ENCODE measurements around the gene LACRT. TPM values are rescaled to one million over a fixed set of nuclear protein-coding genes. Genes with fewer than 3 reads are reported as not detected.

The LACRT gene
- total RNA-seq, 6 donors from 2014 or later = not detected

GRCh38 chr12:54624315-54625279, 10.1 kb downstream of the LACRT start:
- ATAC-seq (ENCODE audit: low FRiP score in 2 of 2) = no peak

GRCh38 chr12:54622463-54623183, 12.1 kb downstream of the LACRT start:
- DNase-seq (no peak), ATAC-seq (ENCODE audit: low FRiP score in 2 of 2) (no peak)
- H3K36me3 ChIP-seq = no peaks in the 10 kb centered on the region
- no peak overlapping the region for H3K4me3 ChIP-seq
- H3K9me3 ChIP-seq = peaks cover 0 to 6% (median 4%) of the 10 kb centered on the region in 4 donors
- no peak overlapping the region for H3K27ac ChIP-seq
- H3K4me1 ChIP-seq = no peaks in the 10 kb centered on the region
- H3K27me3 ChIP-seq = no peaks in the 10 kb centered on the region
- TF ChIP-seq CTCF (IDR thresholded peaks at IDR 0.05) = peak in 1 of 6 experiments; percentile 17
- no peak for TF ChIP-seq POLR2AphosphoS5 (IDR thresholded peaks at IDR 0.05)
- TF ChIP-seq POLR2A (IDR thresholded peaks at IDR 0.05) = no peak
- TF ChIP-seq EP300 (IDR thresholded peaks at IDR 0.05) = no peak

More at GRCh38 chr12:54624315-54625279, 10.1 kb downstream of the LACRT start:
- Histone ChIP-seq H3K9me3 (peaks cover 0 to 11% (median 4%) of the 10 kb centered on the region in 4 donors), H3K4me3 (no peak overlapping the region), H3K27me3 (no peaks in the 10 kb centered on the region), H3K4me1 (no peaks in the 10 kb centered on the region), H3K27ac (no peak overlapping the region), H3K36me3 (no peaks in the 10 kb centered on the region)
- WGBS, 2 donors = 31 to 44% methylated on average over 5 of the region's 5 CpGs
- TF ChIP-seq POLR2AphosphoS5 (IDR thresholded peaks at IDR 0.05) (no peak), CTCF (IDR thresholded peaks at IDR 0.05) (no peak)
- no peak for DNase-seq

- ATAC-seq (ENCODE audit: low FRiP score in 2 of 2) = no peak
- Histone ChIP-seq H3K27me3 (no peaks in the 10 kb centered on the region), H3K9me3 (no peaks in the 10 kb centered on the region), H3K36me3 (no peaks in the 10 kb centered on the region), H3K4me1 (no peaks in the 10 kb centered on the region), H3K27ac (no peak overlapping the region), H3K4me3 (no peak overlapping the region)
- 28 to 52% methylated on average over 6 of the region's 6 CpGs for WGBS, 2 donors
- TF ChIP-seq CTCF (IDR thresholded peaks at IDR 0.05) = no peak
- TF ChIP-seq EP300 (IDR thresholded peaks at IDR 0.05) = no peak
- no peak for TF ChIP-seq POLR2AphosphoS5 (IDR thresholded peaks at IDR 0.05)
- no peak for TF ChIP-seq POLR2A (IDR thresholded peaks at IDR 0.05)
- DNase-seq = no peak
Measured at GRCh38 chr12:54616933-54617680, 17.6 kb downstream of the LACRT start.

- Histone ChIP-seq H3K36me3 (no peaks in the 10 kb centered on the region), H3K27ac (no peak overlapping the region), H3K27me3 (no peaks in the 10 kb centered on the region), H3K4me1 (no peaks in the 10 kb centered on the region), H3K4me3 (no peak overlapping the region), H3K9me3 (no peaks in the 10 kb centered on the region)
- ATAC-seq (ENCODE audit: low FRiP score in 2 of 2) = no peak
- WGBS, 2 donors = 52 to 74% methylated on average over 1 of the region's 1 CpG
- no peak for TF ChIP-seq POLR2AphosphoS5 (IDR thresholded peaks at IDR 0.05)
- TF ChIP-seq POLR2A (IDR thresholded peaks at IDR 0.05) = no peak
- no peak for TF ChIP-seq CTCF (IDR thresholded peaks at IDR 0.05)
- no peak for TF ChIP-seq EP300 (IDR thresholded peaks at IDR 0.05)
- DNase-seq = no peak
Measured at GRCh38 chr12:54612225-54612750, 22.4 kb downstream of the LACRT start.
